ENCODE results near the gene ODF2L.

ODF2L gene, protein sequence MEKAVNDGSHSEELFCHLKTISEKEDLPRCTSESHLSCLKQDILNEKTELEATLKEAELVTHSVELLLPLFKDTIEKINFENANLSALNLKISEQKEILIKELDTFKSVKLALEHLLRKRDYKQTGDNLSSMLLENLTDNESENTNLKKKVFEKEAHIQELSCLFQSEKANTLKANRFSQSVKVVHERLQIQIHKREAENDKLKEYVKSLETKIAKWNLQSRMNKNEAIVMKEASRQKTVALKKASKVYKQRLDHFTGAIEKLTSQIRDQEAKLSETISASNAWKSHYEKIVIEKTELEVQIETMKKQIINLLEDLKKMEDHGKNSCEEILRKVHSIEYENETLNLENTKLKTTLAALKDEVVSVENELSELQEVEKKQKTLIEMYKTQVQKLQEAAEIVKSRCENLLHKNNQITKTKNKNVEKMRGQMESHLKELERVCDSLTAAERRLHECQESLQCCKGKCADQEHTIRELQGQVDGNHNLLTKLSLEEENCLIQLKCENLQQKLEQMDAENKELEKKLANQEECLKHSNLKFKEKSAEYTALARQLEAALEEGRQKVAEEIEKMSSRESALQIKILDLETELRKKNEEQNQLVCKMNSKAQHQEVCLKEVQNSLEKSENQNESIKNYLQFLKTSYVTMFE

DNA sequence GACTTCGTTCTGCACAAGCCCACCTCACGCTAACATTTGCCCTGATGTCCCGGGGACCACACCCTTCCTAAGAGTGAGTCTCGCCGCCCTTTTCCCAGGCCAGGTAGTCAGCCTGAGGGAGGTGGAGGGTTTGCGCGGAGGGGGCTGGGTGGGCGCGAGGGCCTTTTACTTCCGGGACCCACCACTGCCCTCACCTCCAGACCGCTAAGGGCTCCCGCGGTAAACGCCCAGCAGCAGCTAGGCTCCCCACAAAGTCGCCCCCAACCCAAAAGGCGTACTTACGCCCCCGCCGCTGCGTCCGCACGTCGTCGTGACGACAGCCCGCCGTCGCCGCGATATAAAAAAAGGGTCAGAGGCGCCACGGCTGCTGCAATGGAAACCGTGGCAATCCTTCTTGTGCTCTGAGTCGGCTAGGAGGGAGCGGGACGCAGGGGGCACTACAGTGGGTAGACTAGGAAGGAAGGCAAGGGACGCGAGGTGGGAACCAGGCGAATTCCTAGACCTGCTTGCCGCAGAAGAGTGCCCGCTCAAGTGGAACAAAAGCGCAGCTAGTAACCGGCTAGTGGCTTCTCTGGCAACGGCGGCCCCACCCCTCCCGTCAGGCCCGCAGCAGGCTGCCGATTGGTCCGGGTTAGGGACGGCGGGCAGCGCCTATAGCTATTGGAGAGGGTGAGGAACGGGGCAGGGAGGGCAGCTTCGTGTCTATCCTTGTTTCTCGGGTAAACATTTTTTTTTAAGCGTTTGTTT, at the start of gene ODF2L:
ODF2L (minus strand) TSS at position 573 of the 747 bp plus-strand sequence. CDS start 9,296 bp downstream, outside the sequence.
- peak; percentile 68 for DNase-seq

DNA sequence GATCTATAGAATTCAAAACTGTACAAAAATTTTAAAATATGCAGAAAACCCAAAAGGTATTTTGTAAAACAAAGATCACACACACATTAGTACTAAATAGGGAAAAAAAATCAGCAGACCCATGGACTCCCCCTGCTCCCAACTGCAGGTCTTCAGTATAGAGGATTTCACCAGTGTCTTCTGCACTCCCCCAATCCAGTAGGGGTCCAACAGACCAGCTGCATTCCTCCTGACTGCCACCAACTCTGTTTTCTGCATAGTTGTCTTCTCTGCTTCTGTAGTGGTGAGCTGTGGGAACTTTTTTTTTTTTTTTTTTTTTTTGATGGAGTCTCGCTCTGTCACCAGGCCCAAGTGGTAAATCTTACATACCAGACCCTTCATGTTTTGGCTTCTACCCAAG, 49.8 kb upstream of the ODF2L start:
- no peak for DNase-seq

DNA sequence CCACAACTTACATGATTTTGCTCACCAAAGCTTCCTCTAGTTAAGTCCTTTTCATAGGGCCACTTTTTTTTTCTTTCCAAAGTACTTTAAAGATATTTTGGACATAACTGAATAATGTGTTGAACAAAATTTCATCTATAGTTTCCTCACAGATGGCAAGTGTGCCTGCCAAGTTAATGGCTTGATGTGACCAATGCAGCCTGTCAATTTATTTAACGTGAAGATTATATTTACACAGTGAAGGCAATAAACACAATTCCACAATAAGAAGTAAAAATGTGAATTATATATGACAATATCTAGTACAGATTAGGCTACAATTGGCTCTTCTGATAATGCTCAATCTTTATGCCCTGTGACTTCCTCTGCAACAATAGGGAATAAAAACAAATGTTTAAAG, 45.9 kb upstream of the ODF2L start:
- DNase-seq = no peak

DNA sequence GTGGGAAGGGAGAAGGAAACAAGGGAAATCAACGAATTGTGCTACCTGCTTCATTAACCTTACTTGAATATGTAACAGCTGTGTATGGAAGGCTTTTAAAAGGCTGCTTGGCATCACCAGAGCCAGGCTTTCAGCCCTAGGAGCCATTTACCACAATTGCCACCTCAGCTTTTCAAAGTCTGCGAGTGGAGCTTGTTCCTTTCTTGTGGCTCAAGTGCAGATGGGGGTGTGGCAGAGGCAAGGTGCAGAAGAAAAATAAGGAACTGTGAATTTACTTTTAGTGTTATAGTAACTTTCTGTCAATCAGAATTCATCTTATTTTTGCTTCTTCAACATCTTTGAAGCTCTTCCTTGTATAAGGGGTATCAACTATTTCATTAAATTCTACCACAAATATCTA, 45.5 kb upstream of the ODF2L start:
- no peak for DNase-seq

DNA sequence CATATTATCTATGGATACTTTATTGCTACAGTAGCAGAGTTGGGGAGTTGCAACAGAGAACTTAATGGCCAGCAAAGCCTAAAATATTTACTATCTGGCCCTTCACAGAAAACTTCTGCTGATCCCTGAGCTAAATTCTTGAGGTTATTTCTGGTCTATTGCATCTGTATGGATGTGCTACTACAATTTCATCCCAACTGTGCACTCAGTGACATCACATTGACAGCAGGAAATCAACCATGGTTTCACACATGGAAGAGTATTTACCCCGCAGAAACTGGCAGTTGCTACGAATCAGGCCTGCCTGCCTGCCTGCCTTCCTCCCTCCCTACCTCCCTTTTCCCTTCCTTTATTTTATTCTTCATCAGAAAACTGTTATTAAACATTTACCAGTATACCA, 39.9 kb upstream of the ODF2L start:
- peak; percentile 30 for DNase-seq

DNA sequence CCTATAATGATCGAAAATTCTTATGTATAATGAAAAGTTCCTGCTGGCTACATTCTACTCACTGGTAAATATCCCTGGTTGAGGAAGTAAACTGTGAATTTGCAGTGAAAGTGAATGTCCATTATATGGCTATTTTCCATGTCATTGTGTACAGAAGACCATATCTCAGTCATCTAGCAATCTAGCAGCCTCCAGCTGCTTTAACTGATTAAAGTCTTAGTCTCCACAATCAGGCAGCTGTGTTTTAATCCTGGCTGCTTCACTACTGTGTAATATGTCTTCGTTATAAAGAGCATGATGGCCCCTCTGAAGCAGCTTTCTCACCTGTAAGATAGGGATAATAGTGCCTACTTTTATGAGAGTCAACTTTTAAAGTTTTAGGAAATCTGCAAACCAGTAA, 39.2 kb upstream of the ODF2L start:
- DNase-seq = no peak

DNA sequence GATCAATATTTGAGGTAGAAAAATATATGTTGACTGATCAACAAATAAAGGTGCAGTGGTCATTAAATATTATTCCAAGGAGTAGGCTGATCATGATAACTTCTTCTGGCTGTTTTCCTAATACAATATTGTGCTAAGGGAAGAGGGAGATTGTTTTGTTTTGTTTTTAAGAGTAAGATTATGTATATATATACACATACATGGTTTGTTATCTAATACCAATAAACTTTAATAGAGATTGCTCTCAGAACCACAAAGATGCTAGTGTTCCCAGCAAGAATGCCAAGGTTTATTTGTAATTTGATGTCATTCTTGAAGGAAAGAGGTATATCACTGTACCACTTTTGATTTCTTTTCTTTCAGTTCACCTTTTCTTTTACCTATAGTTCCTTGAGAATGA, 37.9 kb upstream of the ODF2L start:
- DNase-seq = no peak

DNA sequence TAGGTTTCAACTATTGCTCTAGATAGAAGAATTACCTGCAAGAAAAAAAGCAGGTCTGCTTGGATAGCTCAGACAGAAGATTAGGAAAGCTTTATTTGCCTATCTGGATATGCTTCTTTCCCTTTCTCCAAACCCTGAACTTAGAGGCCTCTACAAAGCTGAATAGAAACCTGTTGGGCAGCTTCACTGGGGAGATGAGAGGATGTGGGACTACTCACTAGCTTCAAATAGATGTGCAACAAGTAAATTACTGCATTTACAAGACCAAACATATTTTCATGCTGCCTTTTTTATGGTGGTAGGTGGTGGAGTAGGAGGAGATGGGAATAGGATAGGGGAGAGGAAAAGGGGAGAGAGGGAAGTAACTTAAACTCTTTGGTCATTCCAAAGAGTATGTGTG, 34.3 kb upstream of the ODF2L start:
- no peak for DNase-seq

DNA sequence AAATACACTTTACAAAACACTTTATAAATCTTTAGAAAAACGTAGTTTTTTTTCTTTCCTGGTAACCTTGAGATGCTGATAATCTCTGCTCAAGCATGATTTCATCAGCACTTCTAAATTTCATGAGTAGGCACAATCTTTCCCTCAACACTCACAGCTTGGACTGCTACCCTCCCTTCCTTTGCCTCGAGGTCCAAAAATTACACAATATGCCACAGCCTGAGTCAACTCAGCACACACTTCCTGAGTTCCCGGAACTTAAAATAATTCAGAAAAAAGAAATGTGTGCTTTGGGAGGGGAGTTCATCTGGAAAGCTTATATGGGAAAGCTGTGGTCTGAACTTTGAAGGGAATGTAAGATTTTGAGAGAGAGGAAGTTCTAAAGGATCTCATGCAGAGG, 33.7 kb upstream of the ODF2L start:
- DNase-seq = no peak

DNA sequence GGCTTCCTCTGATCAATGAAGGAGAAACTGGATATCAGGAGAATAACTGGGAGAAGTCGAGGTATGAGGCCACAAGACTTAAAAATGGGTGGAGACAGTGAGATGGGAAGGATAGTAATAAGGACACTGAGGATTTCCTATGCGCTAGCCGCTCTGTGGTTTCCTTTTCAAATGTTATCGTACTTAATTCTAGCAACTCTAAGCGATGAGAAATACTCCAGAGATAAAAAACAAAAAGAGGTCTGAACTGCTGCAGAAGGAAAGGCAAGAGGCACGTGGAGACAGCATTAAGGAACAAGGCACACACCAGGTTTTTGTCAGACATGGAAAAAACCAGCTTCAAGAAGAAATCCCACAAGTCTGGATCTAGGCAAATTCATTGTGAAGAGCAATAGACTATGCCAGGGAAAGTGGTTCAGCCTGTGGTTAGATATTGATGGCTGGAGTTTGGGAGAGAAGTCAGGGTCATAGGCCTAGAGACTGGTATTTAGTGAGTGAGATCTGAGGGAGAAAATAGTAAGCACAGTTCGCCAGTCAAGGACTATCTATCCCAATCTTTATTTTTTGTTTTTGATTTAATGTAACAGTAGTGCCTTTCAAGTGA, 33.1 kb upstream of the ODF2L start:
- no peak for DNase-seq

DNA sequence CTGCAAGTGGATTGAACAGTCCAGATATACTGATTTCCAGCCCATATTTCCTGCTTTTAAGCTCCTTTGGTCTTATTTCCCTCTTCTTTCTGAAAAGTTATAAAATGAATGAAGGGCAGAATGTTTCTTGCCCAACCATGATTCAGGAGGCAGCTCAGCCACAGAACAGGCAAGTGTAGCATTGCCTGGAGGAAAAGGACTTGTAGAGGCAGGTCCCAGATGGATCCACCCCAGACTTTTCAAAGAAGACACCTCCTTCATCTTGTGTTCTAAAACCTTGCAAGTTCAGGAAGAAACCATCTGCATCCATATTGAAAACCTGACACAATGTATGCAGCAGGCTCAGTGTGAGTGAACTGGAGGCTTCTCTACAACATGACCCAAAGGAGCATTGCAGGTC, 27.8 kb upstream of the ODF2L start, which contains the start of gene CLCA2:
CLCA2 (plus strand) TSS at position 299 of the 400 bp plus-strand sequence; CDS start at position 376, 77 bp downstream.
- DNase-seq = no peak

DNA sequence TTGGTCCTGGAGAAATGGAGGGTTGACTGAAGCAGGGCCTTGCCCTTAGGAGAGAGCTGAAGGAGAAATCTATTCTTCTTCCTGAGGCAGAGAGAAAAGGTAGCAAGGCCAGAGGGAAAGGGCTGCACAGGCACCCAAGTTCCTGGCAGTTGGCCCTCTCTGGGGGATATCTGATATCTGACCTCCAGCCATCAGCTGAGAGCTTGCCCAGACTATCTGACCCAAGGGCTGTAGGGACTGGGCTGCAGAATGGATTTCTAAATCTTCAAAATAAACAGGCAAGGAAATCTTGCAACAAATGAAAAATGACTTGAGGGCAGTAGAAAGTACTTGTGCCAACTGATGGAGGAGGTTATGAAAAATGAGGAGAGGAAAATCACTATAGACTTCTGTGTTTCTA, 27.4 kb upstream of the ODF2L start:
- DNase-seq = no peak

DNA sequence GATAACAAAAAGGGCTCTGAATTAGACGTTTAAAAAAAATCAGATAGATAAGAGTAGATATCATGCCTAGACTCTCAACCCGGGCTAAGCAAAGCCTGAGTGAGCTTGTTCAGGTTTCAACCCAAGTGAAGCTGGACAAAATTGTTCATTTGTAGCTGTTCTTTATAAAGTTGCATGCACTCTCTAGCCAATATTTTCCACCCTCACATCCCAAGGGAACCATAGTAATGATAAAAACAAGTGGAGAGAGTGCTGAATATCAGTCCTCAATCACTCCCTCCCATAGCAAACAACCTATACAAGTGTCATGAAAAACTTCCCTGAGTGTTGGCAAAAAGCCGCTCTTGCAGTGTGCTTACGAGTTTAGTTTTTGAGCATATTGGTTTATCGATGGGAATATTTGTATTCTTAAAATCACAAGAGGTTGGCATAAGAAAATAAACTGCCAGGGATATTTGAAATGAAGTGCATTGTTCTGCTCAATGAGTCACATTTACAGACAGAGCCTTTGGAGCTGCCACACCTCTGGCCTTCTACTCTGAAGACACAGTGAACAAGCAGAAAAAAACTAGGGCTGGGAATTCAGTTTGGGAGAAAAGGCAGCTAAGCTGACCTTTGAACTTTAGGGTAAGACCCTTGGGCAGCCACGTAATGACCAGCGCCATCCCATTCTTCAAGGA, 25.6 kb upstream of the ODF2L start:
- DNase-seq = no peak

DNA sequence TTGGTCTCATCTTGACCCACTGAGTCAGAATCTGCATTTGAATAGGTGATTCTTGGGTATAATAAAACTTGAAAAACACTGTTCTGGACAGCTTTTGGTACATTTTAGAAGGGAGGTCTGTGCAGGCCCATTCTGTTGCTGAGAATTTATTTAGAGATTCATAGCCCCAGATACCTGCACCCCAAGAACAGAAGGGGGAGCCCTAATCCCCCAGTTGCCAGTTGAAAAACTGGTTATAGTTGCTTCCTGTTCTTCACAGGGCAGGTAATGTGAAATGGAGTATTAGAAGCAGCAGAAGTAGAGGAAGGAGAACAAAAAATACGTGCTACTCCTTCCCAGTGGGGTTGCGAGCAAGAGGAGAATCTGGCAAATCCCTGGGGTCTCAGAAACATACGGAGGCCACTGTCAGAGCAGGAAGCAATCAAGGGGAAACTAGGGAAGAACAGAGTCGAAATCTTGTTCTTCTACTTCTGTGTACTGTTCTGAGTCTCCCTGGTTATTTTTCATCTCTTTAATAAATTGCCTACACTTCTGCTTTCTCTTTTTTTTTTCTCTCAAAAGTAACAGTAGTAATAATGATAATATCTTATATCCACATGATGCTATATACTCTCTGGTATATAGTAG, 23.3 kb upstream of the ODF2L start:
- DNase-seq = no peak

DNA sequence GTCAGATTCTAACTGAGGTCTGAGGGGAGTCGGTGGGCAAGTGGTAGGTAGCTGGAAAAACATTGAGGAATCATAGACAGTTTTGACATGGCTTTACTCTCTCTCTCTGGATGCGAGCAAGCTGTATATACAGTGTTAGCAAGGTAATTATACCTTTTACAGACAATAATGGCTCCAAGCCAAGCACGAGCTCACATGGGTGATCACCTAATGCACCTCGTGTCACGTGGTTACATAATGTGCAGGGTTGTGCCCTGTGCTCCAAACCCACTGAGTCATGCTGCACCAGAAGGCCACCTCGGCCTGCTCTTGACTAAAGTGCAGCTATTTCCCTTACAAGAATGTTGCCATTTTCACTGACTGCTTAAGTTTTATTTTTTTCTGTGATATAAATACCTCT, 20.2 kb upstream of the ODF2L start:
- no peak for DNase-seq

DNA sequence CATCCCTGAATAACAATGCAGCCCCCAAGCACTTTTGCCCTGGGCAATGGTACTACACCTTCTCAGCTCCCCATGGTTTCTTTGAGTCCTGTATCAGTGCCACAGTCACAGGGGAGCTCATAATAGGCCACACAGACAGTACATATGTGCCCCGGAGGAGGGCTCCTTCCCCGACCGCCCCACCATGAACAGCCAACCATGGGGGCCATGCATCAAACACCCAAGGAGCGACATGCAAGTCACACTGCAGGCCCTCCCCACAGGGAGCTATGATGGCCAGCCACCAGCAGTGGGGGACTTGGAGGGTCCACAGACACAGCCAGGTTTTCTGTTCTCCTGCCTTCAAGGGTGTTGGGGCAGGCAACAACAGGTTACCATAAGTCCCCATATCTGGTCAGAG, 14.8 kb upstream of the ODF2L start:
- no peak for DNase-seq

DNA sequence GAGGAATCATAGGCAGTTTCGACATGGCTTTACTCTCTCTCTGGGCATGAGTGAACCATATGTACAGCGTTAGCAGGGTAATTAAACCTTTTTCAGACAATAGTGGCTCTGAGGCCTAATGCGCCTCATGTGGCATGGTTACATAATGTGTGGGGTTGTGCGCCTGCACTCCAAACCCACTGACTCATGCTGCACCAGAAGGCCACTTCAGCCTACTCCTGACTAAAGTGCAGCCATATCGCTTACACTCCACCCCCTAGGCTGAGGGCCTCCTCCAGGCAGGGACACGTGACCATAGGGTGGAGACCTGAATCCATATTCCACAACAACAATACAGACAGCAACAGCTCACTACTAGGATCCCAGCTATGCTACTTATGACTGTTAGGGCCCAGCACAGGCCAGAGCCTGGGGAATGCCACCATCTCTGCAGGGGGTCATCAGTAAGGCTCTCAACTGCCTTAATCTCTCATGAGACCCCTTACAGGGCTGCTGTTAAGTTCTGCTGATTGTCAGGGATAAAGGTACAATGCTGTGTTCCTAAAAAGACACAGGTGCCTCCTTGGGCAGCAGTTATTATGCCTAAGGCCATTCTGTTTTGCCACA, 13.4 kb upstream of the ODF2L start:
- DNase-seq = peak; percentile 72

DNA sequence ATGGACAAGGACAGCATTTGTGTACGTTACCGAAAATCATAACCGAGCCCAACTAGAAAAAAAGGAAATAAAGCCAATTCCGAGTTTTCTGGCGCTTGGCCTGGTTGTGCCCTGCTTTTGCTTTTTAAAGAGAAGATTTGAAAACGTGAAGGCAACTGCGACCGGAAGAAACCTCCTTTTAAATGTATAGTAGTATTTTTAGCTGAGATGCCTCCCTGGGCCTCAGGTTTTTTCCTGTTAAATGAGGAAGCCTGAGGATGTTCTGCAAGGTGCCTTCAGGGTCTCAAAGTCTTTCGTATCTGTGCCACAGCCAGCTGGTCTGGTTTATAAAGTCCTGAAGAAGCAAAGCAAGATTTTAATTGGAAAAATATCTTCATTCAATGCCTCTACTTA, 371 bp upstream of the ODF2L start:
- no peak for DNase-seq

DNA sequence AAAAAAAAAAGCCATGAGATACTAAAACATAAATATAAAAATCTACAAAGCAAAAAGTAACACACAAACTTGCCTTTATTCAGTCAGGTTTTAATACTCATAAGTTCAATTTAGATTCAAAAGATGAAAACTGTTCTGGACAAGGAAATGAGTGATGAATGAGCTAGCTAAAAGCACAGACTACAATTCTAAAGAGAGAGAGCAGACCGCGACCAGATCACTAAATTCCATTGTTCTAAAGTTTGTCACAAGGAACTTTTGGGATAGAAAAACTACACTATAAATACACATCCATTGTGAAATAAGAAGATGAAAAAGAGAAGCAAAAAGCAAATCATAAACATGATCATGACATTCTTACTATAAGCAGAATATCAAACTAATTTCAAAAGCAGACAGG, 1.7 kb downstream of the ODF2L start:
- DNase-seq = no peak

DNA sequence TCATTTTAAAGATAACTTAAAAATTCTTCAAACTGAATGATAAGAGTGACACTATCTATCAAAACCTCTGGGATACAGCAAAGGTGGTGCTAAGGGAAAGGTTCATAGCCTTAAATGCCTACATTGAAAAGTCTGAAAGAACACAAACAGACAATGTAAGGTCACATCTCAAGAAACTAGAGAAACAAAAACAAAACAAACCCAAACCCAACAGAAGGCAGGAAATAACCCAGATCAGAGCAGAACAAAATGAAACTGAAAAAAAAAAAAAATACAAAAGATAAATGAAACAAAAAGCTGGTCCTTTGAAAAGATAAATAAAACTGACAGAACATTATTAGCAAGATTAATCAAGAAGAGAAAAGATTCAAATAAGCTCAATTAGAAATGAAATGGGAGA, 6.8 kb downstream of the ODF2L start:
- DNase-seq = no peak

DNA sequence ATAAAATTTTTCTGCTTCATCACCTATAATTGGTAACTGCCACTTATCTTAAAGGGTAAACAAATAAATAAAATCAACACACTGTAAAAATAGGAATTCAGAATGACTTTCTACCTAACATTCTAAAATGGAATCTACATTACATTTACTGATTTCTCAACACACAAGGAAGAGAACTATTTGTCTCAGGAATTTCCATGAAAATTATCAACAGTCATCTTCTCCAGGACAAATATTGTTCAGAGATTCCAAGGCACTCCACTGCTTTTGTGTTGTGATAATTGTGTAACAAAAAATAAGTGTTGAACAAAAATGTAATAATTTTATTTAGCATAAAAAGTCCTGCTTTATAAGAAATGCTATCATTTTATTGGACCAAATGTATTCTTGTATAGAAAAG, 7.3 kb downstream of the ODF2L start:
- DNase-seq = no peak

Data from NCI-H187 treated with DMSO at 0.1 percent for 48 hours (cell line).